Hematopoietic multipotent progenitor cell treated with erythropoietin and hydrocortisone succinate and interleukin-3 and kit ligand, for 17 days (in vitro differentiated cells): ENCODE measurements around the gene GPR108.
"Not testable (repeated sequence)": the region's sequence is repeated elsewhere in the genome, so short reads cannot be mapped to it uniquely, and the experiment has no call there.

ENCODE experiments used
- DNase-seq: peaks from one replicate; pipeline ENCODE4 v3.0.0-alpha.2; 2015; ENCODE audit warnings: low spot score

Gene GPR108

DNA sequence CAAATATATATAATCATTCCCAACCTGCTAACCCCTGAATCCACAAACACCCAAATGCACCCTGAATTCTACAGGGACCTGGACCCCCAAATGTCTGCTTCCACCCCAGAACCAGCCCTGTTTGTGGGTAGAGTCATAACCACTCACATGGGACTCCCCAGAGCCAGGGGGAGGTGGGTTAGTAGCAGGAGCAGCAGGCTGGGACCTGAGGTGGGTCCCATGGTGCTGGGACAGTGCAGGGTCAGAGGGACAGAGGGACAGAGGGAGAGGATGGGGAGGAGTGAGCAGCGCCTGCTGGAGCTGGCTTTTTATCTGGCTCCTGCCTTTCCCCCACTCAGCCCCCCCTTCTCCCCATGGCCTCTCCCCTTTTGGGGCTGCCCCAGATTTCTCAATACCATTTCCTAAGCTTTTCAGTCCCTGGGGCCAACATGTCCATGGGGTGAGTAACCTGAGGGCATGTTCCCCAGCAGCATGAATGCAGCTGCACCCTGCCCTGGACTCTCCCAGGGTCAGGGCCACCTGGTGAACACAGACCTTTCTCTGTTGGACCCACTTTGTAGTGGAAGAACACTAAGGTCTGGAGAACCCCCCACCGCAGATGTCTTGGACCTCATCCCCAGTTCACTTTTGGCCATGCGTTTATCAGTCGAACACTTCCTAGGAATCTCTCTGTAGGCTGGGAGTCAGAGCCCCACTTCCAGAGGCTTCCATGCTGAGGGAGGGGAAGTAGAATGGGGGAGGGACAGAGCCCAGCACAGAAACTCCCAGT, 16.8 kb downstream of the GPR108 start, which contains the start of gene C3:
Gene C3, minus strand, starts transcription at position 282 of the 769 bp plus-strand sequence. Its CDS starts 61 bp downstream, at position 221.
- no peak for DNase-seq

DNA sequence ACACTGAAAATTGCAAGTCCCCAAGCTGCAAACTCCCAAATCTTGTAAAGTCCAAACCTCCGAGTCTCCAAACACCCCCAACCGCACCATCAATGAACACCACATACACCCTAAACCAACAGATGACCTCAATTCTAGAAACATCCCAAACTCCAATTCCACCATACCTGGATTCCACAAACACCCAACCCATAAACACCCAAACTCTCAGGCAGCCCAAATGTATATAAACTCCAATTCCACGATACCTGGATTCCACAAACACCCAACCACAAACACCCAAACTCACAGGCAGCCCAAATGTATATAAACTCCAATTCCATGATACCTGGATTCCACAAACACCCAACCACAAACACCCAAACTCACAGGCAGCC, 17.4 kb downstream of the GPR108 start:
- no peak for DNase-seq

DNA sequence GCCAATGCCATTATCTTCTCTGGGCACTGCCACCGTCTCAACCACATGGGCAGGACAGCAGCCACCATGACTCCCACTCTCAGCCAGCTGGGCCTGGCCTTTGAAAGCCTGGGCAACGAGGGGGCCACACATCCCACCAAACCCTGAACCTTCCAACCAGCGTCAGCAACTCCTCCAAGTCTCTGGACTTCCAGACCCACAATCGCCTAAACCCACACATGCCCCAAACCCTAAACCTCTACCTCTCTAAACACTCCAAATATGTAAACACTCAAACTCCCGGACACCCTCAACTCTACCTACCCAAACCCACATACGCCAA, 17.9 kb downstream of the GPR108 start:
- no peak for DNase-seq

DNA sequence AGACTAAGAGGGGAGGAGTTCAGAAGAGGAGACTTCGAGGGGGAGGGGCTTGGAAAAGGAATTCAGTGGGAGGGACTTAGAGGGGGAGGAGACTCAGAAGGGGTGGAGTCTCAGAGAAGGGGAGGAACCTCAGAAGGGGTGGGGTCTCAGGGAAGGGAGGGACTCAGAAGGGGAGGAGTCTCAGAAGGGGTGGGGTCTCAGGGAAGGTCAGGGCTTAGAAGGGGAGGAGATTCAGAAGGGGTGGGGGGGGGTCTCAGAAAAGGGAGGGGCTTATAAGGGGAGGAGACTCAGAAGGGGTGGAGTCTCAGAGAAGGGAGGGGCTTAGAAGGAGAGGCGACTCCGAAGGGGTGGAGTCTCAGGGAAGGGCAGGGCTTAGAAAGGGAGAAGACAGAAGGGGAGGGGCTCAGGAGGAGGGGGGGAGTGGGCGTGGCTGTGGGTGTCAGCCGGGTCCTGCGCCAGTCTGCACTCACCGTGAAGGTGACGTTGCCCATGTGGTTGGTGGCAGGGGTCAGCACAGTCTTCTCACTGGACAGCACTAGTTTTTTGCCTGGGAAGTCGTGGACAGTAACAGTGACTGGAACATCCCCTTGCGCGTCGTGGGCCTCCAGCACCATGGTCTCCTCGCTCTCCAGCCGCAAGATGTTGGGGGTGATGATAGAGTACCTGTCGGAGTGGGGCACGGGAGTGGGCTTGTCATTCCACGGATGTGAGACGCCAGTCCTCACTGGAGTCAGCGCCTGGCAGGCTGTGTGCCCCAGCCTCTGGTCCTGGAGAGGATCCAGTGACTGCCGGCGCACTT, 18.4 kb downstream of the GPR108 start:
- peak; percentile 30 for DNase-seq

DNA sequence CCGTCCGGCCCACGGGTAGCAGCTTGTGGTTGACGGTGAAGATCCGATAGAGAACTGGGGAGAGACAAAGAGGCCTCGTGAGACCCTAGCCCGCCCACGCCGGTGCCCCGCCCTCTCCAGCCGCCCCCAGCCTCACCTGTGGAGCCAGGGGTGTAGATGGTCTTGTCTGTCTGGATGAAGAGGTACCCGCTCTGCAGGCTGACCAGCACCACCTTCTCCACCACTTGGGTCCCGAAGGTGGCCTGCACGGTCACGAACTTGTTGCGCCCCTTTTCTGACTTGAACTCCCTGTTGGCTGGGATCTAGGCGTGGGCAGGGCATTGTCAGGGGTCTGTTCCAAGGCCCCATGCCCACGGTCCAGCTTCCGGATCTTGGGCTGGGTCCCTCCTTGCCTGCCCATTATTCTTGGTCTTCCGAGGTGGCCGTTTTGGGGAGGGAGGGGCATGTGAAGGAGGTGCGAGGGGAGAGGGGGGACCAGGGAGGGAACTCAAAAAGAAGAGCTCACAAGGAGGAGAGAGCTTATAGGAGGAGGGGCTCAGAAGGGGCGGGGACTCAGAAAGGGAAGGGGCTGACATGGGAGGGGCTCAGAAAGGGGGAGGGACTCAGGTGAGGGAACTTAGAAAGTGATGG, 19.2 kb downstream of the GPR108 start:
- DNase-seq, result no peak

DNA sequence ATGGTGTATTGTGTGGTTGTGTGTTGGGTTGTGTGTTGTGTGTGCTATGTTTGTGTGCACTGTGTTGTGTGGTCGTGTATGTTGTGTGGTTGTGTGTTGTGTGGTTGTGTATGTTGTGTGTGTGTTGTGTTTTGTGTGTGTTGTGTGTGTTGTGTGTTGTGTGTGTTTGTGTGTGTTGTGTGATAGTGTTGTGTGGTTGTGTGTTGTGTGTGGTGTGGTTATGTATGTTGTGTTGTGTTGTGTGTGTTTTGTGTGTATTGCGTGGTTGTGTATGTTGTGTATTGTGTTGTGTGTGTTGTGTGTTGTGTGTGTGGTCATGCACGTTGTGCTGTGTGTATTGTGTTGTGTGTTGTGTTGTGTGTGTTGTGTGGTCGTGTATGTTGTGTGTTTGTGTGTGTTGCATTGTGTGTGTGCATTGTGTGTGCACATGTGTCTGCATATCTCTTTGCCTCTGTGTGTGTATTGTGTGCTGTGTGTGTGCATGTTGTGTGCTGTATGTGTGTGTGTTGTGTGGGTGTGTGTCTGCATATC, 19.9 kb downstream of the GPR108 start:
- no peak for DNase-seq

DNA sequence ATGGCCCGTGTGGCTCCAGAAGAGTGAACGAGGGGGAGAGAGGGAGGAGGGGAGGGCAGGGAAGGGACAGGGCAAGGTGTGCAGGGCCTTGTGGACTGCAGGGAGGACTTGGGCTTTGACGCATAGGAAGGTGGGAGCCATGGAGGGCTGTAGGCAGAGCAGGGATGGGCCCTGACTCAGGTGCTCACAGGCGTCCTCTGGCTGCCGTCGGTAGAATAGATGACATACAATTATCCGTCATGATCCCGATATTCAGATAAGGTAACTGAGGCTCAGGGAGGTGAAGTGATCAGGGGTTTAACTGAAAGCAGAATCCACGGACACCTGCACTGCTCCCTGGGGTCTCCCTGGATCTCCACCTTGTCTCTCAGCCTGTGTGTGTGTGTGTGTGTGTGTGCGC, 20.3 kb downstream of the GPR108 start:
- no peak for DNase-seq

DNA sequence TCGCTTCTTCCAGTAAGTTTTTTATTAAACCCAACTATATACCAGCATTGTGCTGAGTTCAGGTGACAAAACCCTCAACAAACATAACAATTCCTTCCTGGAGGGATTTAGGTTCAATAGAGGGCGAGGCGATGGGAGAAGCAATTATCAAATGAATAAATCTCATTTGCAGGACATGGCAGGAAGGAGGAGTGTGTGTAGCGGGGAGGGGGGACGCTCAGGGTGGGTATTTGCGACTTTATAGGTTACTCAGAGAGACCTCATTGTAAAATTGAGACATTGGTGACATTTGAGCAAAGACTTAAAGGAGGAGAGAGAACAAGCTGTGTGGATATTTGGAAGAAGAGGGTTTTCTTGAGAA, 20.8 kb downstream of the GPR108 start:
- DNase-seq, result no peak

DNA sequence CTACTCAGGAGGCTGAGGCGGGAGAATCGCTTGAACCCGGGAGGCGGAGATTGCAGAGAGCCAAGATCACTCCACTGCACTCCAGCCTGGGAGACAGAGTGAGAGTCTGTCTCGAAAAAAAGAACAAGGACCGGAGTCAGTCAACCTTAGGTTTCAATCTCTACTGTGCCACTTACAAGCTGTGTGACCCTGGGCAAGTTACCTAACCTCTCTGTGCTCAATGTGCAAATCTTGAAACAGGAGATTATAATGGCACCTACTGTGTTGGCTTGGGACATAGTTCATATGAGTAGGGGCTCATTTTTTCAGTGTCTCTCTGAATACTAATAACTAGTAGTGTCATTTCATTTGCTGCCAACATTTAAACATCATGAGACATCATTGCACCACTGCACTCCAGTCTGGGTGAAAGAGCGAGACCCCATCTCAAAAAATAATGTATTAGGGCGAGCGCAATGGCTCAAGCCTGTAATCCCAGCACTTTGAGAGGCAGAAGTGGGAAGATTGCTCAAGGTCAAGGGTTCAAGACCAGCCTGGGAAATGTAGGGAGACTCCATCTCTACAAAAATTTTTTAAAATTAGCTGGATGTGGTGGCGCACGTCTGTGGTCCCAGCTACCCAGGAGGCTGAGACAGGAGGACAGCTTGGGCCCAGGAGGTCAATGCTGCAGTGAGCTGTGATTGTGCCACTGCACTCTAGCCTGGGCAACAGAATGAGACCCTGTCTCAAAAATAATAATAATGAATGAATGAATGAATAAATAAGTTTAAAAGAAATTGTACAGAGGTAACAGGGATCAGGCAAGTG, 22.4 kb downstream of the GPR108 start:
- no peak for DNase-seq

DNA sequence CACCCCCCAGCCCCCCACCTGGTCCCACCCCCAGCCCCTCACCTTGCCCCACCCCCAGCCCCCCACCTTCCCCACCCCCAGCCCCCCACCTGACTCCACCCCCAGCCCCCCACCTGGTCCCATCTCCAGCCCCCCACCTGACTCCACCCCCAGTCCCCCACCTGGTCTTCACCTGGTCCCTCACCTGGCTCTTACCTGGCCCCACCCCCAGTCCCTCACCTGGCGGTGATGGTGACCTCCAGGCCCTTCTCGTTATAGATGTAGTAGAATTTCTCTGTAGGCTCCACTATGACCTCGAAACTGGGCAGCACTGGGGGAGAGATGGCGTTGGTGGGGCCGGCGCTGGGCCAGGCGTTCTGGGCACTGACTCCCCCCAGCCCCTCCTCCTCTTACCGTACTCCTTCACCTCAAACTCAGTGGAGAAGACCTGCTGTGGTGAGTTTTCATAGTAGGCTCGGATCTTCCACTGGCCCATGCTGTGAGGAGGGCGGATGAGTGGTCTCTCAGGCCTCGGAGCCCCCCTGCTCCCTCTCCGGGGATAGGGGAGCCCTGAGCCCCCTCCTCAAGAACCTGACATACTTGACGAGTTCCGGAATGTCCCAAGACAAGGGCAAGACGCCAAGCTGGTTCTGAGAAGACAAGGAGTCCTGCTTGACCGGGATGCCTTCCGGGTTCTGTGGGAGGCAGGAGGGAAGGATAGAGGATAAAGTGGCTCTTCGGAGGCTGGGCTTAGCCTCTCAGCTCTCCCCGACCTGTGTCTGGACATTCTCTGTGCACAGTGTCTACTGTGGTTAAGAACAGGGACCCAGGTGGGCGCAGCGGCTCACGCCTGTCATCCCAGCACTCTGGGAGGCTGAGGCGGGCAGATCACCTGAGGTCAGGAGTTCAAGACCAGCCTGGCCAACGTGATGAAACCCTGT, 23.3 kb downstream of the GPR108 start:
- no peak for DNase-seq

DNA sequence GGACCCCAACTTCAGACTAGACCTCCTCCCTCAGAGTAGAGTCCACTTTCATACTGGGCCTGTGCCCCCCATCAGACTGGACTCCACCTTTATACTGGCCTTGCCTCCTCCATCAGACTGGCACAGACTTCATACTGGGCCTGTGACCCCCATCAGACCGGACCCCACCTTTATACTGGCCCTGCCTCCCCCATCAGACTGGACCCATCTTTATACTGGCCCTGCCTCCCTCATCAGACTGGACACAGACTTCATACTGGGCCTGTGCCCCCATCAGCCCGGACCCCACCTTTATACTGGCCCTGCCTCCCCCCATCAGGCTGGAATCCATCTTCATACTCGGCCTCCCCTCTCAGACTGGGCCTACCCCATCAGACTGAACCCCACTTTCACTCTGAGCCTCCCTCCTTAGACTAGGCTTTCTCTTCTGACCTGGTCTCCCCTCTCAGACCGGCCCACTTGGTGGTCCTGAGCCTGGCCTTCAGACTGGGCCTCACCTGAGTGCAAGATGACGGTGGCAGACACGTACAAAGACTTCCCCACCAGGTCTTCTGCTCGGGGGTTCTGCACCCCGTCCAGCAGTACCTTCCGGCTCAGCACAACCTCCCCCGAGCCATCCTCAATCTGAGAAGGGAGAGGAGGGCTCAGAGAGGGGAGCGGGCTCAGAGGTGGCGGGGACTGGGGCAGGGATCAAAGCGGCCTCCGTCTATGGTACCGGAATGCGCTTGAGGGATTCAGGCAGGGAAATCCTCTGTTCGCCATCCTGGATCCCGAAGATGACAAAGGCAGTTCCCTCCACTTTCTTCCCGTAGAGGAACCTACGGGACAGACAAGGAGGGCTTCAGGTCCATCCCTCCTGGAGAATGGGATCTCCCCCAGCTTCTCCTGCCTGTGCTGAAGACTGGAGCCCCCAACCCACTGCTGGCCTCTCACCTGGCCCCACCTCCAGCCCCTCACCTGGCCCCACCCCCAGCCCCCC, 24.4 kb downstream of the GPR108 start:
- no peak for DNase-seq

DNA sequence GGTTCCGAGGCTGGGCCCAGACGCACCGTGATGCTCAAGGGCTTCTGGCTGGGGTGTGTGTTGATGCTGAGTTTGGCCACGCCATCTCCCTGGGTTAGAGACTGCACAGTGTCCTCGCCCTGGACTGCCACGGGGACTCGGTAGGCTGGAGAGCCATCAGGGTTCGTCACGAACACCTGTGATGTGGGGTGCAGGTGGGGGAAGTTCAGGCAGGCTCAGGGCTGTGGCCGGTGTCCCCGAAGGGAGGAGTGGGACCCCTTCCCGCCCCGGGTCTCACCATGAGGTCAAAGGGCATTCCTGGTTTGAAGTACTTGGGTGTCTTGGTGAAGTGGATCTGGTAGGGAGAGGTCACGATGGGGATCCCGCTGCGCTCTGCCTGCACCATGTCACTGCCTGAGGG, 25.1 kb downstream of the GPR108 start:
- DNase-seq, result no peak

DNA sequence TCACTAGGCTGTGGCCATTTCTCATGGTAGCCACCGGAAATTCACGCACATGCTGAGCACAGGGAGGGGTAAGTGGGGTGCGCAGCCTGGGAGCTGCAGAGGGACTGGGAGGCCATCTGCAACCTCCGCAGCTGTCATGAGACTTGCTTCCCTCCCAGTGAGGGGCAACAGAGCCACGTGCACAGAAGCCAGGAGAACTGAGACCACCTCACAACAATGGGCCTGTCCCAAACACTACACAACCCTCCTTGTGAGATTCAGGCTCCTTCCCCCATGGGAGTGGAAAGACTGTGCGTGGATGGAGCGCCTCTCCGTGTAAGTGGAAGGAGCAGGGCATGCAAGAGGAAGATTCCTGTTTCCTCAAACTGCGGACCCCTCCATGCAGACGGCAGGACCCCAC, 25.8 kb downstream of the GPR108 start:
- DNase-seq, result no peak

DNA sequence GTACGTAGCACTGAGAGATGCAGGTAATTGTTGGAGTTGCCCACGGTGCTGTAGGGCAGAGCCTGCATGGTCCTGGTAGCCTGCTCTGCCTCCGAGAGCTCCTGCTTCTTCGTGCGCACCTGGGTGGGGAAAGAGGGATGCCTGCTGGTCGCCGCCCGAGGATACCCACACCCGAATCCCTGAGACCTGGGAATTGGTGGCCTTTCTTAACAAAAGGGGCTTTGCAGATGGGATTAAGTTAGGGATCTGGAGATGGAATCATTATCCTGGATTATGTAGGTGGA, 26.4 kb downstream of the GPR108 start:
- no peak for DNase-seq

DNA sequence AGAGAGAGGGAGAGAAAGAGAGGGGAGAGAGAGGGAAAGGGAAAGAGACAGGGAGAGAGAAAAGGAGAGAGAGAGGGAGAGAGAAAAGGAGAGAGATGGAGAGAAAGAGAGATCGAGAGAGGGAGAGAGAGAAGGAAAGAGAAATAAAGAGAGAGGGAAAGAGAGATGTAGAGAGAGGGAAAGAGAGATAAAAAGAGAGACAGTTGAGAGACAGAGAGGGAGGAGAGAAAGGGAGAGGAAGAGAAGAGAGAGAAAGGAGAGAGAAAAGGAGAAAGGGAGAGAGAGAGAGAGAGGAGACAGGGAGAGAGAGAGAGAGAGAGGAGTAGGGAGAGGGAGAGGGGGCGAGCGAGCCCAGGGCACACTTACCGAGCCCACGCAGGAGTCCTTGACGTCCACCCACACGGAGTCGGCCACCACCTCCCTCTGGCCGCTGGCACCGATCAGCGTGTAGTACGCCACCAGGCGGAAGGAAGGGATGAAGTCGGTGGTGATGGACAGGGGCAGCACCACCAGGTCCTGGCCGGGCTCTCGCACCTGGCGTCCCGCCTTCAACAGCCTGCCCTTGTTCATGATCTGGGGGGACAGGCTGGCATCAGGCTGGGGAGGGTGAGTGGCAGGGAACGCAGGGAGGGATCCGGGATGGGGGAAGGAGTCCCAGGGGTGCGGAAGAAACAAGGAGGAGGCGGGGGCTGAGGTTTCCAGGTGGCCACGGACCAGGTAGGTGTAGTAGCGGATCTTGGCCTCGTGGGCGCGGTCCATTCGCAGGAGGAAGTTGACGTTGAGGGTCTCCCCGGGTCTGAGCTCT, 26.9 kb downstream of the GPR108 start:
- DNase-seq, result no peak

DNA sequence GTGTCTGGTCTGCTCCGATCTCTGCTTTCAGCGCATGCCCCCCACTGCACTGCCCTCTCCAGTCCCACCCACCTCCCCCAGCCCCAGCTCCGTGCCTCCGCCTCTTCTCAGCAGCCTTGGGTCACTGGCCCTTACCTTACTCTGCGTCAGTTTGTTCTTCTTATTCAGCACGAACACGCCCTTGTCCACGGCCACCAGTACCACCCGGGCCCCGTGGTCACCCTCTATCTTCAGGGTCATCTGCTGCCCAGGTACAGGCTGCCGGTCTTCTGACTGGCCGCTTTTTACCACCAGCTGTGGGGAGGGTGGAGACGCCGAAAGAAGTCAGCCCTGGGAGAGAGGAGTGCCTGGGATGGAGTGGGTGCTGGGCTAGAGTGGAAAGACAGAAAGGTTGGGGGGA, 27.8 kb downstream of the GPR108 start:
- DNase-seq, result no peak

DNA sequence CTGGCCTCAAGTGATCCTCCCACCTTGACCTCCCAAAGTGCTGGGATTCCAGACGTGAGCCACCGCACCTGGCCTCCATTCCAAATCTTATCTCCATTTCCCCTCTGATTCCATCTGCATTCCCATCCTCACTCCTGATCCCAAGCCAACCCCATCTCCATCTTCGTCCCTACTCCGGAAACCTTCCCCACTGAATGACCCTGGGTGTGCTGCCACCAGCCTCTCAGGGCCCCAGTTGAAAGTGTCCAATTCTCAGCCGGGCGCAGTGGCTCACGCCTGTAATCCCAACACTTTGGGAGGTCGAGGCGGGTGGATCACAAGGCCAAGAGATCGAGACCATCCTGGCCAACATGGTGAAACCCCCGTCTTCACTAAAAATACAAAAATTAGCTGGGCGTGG, 28.5 kb downstream of the GPR108 start:
- DNase-seq, result not testable (repeated sequence)

DNA sequence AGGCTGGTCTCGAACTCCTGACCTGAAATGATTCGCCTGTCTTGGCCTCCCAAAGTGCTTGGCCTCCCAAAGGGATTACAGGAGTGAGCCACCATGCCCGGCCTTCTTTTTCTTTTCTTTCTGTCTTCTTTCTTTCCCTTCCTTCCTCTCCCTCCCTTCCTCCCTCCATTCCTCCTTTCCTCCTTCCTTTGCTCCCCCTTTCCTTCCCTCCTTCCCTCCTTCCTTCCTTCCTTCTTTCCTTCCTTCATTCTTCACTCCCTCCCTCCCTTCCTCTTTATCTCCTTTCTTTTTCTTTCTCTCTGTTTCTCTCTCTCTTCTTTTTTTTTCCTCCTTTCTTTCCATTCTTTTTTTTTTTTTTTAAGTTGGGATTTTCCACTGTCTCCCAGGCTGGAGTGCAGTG, 29.0 kb downstream of the GPR108 start:
- DNase-seq, result no peak

DNA sequence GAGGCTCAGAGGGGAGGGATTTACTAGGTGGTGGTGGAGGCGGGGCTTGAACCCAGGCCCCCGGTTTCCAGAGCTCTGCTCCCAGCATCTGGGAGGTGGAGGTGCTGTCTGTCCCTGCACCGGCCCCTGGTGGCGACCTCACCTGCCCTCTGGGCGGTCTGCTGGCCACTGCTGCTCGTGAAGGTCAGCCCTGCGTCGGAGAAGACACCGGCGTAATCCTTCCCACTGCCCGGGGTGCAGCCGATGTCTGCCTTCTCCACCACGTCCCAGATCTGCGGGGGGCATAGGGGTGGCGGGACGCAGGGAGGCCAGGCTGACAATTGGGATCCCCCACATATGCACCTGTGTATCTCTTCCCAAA, 29.7 kb downstream of the GPR108 start:
- no peak for DNase-seq
